ENCODE results near the gene CNOT6. TPM values are rescaled to one million over a fixed set of nuclear protein-coding genes. Genes with fewer than 3 reads are reported as not detected.

CNOT6 gene
- total RNA-seq, 4 donors from 2014 or later, result 11.3 to 15.1 (median 13.2) TPM

DNA sequence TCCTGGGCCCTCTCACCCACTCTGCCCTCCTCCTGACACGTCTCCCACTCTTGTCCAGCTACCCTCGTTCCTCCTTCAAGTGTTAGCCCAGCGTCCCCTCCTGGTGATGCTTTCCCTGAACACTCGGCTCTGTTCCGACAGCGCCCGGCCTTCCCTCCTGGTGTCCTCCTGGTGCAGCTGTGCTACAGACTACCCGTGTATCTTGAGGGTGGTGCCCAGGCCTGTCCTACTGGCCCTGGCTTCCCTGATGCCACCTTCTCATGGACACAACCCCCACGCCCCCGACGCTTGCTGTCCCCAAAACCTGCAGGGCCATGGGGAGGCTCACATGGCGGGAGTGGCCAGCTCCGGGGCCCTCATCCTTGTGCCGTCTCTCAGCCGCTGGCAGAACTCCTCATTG is 118.5 kb downstream of the CNOT6 start:
- no peak for DNase-seq (ENCODE audit: low spot score)
- ATAC-seq (ENCODE audit: low FRiP score), result no peak
- no peak for TF ChIP-seq CTCF (IDR thresholded peaks at IDR 0.05)

DNA sequence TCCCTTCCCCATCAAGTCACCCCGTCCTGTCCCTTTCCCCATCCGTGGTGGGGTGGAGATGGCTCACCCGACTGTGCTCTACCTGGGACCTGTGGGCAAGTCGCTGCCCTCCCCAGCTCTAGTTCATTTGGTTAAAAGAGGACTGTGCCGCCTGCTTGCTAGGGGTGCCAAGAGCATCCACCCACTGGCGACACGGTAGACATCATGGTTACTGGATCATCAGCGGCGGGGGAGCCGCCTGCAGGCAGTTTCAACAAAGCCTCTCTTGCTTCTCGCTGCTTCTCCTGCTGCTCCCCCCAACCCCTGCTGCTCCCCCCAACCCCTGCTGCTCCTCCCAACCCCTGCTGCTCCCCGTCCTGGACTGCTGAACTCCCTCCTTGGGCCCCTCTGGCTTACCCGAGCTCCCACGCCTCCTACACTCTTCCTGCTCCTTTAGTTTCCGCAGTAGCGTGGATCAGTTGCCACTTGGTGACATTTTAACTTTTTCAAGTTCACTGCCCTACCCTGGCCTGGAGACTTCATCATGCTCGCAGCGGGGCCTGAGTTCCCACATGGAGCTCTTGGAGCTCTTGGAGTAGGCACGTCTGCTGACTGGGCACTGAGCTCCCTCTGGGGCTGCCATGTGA is 119.1 kb downstream of the CNOT6 start:
- no peak for TF ChIP-seq CTCF (IDR thresholded peaks at IDR 0.05)
- ATAC-seq (ENCODE audit: low FRiP score) (no peak), DNase-seq (ENCODE audit: low spot score) (no peak)

DNA sequence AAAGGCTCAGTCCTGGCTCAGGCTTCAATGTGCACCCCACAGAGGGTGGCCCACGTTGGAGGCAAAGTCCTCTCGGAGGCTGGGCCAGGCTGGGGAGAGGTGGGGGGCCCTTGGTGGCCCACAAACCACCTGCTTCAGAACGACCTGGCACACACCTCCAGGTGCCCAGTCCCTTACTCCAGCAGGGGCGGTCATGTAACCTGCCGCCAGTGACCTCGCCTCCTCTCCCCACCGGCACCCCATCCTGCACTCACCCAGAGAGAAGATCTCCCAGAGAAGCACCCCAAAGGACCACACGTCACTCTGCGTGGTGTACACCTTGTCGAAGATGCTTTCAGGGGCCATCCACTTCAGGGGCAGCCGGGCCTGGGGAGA is 119.6 kb downstream of the CNOT6 start:
- TF ChIP-seq CTCF (IDR thresholded peaks at IDR 0.05), result no peak
- ATAC-seq (ENCODE audit: low FRiP score), result no peak
- DNase-seq (ENCODE audit: low spot score), result no peak

- TF ChIP-seq CTCF (IDR thresholded peaks at IDR 0.05), result no peak
- ATAC-seq (ENCODE audit: low FRiP score), result no peak
- DNase-seq (ENCODE audit: low spot score), result no peak
These were observed 124.3 kb downstream of the CNOT6 start for GRCh38 chr5:180618487-180618828.

GRCh38 chr5:180618829-180619562 is 124.8 kb downstream of the CNOT6 start:
- ATAC-seq (ENCODE audit: low FRiP score) (peak; percentile 30), DNase-seq (ENCODE audit: low spot score) (no peak)
- TF ChIP-seq CTCF (IDR thresholded peaks at IDR 0.05), result no peak

GRCh38 chr5:180619563-180619915 is 125.4 kb downstream of the CNOT6 start:
- ATAC-seq (ENCODE audit: low FRiP score) (no peak), DNase-seq (ENCODE audit: low spot score) (no peak)
- TF ChIP-seq CTCF (IDR thresholded peaks at IDR 0.05), result no peak

GRCh38 chr5:180620014-180620413 is 125.8 kb downstream of the CNOT6 start:
- TF ChIP-seq CTCF (IDR thresholded peaks at IDR 0.05), result no peak
- DNase-seq (ENCODE audit: low spot score) (no peak), ATAC-seq (ENCODE audit: low FRiP score) (no peak)
